ENCODE measurements around the gene CDH4. TPM values are rescaled to one million over a fixed set of nuclear protein-coding genes. Genes with fewer than 3 reads are reported as not detected.

CDH4 gene
- total and polyA plus RNA-seq, 2 of the 4 experiments (the other 2 are of a cell fraction): 1.6 to 3.5 TPM

- H3K79me1 ChIP-seq (ENCODE audit: low read depth in 1 of 2, low read length in 2 of 2): no peaks in the 10 kb centered on the region
- H2AK5ac ChIP-seq (ENCODE audit: low read depth, low read length): no peak overlapping the region
- H2BK20ac ChIP-seq (ENCODE audit: low read depth, low read length): no peak overlapping the region
- H2BK5ac ChIP-seq (ENCODE audit: low read depth, low read length, poor library complexity, severe bottlenecking): no peak overlapping the region
- CTCF ChIA-PET: interaction anchor here (0.7 kb wide), 1 partner anchor 354 kb away, joined by 3 read pairs; no protein-coding TSS in a partner anchor
- no peaks in the 10 kb centered on the region for H4K20me1 ChIP-seq (ENCODE audit: insufficient read depth, low read length)
- H3K36me3 ChIP-seq (ENCODE audit: control insufficient read depth, insufficient read depth, low read length): no peaks in the 10 kb centered on the region
- no peak overlapping the region for H3K14ac ChIP-seq (replicated peaks; ENCODE audit: low read depth, low read length)
- intact Hi-C loops (cut with micrococcal nuclease) (no loop called here), in situ Hi-C loops (cut with MboI; ENCODE audit: low sequenced_read_pairs) (no loop called here), dilution Hi-C loops (cut with HindIII; ENCODE audit: low sequenced_read_pairs, unreplicated experiment) (no loop called here)
- ATAC-seq (ENCODE audit: low read depth) (no peak), DNase-seq (no peak)
- no peak overlapping the region for H3K56ac ChIP-seq (ENCODE audit: extremely low read depth, insufficient read depth, low read length)
- H3K9me1 ChIP-seq (ENCODE audit: insufficient read depth, low read length): peaks cover 11% of the 10 kb centered on the region
- no peaks in the 10 kb centered on the region for H3K9me3 ChIP-seq (ENCODE audit: control insufficient read depth, insufficient read depth, low read length)
- WGBS, 2 experiments (ENCODE audit: extremely low coverage in 2 of 2, insufficient read length in 1 of 2): no CpG with 5 or more reads among the region's 5 CpGs
- no peak overlapping the region for H4K5ac ChIP-seq (ENCODE audit: low read depth, low read length)
- H3K9ac ChIP-seq (ENCODE audit: low read depth, low read length): no peak overlapping the region
- POLR2A ChIA-PET (ENCODE audit: unreplicated experiment): no interaction called here
- no peak overlapping the region for H4K91ac ChIP-seq (ENCODE audit: insufficient read depth, low read depth, low read length)
- H3K27me3 ChIP-seq (ENCODE audit: control insufficient read depth, insufficient read depth, low read length): no peaks in the 10 kb centered on the region
- H2BK120ac ChIP-seq (ENCODE audit: low read depth, low read length): no peak overlapping the region
- no peak overlapping the region for H2AFZ ChIP-seq (replicated peaks; ENCODE audit: low read length, poor library complexity)
- no peak overlapping the region for H3K4ac ChIP-seq (ENCODE audit: low read depth, low read length)
- H3K27ac ChIP-seq (ENCODE audit: insufficient read depth, low read length): no peak overlapping the region
- H3K4me1 ChIP-seq (ENCODE audit: control insufficient read depth, insufficient read depth, low read length): 0 out of 2 replicates have a peak, but pooled peaks cover 1% of the 10 kb centered on the region
- H4K8ac ChIP-seq (ENCODE audit: low read depth in 2 of 2, low read length in 2 of 2): no peak overlapping the region
- H2BK15ac ChIP-seq (ENCODE audit: low read depth, low read length): no peak overlapping the region
- TF ChIP-seq MAZ (IDR thresholded peaks at IDR 0.05; ENCODE audit: borderline replicate concordance, low read depth, low read length) (no peak), POLR2A (IDR thresholded peaks at IDR 0.05; ENCODE audit: low read depth, low read length) (no peak)
- H3K23ac ChIP-seq (ENCODE audit: low read depth, low read length): no peak overlapping the region
- H3K4me2 ChIP-seq (ENCODE audit: low read depth, low read length): no peak overlapping the region
- no peak overlapping the region for H3K18ac ChIP-seq (ENCODE audit: low read depth, low read length)
- H2AK9ac ChIP-seq (replicated peaks; ENCODE audit: low read depth, low read length, poor library complexity): no peak overlapping the region
- H3K4me3 ChIP-seq (ENCODE audit: insufficient read depth, low read depth, low read length): no peak overlapping the region
- BruUV-seq (replicated peaks): no TSS peak
Observed at GRCh38 chr20:61497029-61497627, 245.1 kb downstream of the CDH4 start.

Data from IMR-90 (cell line).